SIG-M5 treated with dmso at 0.1 percent for 504 hours (cell line): ENCODE measurements around the gene TMC6.
"Not testable (repeated sequence)": the region's sequence is repeated elsewhere in the genome, so short reads cannot be mapped to it uniquely, and the experiment has no call there.

Experiments
- DNase-seq: peaks from one replicate; lab custom pipeline; 2025; ENCODE audit not compliant: unreplicated experiment; lab: John Stamatoyannopoulos, UW

TMC6 gene

DNA sequence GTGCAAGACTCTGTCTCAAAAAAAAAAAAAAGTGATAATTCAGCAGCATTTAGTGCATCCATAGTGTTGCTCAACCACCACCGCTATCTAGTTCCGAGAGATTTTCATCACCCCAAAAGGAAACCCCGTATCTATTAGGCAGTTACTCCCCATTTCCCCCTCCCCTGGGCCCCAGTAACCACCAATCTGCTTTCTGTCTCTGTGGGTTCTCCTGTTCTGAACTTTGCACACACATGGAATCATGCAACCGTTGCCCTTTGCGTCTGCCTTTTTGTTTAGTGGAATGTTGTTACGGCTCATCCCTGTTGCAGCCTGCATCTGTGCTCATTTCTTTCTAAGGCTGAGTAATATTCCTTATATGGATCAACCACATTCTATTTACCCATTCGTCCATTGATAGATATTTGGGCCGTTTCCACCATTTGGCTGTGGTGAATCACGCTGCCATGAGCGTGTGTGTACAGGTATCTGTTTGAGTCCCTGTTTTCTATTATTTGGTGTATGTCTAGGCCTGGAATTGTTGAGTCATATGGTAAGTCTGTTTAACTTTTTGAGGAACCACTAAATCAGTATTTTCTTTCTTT is 31.1 kb upstream of the TMC6 start:
- peak; percentile 55 for DNase-seq

DNA sequence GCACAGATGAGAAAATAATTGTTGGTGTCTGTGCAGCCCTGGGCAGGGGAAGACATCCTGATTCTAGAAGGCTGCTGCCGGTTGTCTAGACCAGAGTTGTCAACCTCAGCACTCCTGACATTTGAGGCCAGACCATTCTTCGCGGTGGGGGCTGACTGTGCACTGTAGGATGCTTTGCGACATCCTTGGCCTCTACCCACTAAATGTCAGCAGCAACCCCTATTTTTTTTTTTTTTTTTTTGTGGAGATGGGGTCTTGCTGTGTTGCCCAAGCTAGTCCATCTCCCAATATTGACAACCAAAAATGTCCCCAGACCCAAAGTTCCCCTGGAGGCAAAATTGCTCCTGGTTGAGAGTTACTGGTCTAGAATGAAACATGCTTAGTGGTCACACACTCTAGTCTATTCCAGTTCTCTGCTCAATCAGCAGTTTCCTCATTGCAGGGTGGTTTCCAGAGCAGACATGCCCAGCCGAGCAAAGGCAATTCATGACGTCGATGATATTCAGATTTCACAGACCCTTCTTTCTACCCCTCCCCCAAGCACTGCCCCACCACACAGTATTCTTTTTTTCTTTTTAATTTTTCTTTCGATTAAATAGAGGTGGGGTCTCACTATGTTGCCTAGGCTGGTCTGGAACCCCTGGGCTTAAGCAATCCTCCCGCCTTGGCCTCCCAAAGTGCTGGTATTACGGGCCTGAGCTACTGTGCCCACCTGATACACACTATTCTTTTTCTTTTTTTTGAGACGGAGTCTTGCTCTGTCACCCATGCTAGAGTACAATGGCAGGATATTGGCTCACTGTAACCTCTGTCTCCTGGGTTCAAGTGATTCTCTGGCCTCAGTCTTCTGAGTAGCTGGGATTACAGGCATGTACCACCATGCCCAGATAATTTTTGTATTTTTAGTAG is 26.6 kb upstream of the TMC6 start:
- DNase-seq, result peak; percentile 66

DNA sequence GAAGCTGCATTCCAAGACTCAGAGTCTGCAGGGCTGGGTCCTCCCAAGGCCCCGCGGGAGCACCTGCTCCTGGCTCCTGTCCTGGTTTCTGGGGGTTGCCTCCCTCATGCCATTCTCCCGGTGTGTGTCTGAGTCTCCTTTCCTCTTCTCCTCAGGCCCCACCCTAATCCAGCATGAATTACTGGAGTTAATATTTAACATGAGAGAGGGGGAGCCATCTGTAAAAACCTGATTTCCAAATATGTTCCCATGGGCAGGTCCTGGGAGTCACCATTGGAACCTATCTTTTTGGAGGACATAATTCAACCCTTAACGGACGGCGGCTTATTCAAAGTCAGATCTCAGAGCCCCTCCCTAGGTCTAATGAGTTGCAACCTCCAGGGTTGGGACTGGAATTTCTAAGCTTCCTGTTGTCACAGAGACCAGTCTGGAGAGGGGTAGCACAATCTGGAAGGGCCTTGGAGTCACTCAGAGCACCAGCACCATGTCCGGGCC is 23.0 kb upstream of the TMC6 start:
- no peak for DNase-seq

DNA sequence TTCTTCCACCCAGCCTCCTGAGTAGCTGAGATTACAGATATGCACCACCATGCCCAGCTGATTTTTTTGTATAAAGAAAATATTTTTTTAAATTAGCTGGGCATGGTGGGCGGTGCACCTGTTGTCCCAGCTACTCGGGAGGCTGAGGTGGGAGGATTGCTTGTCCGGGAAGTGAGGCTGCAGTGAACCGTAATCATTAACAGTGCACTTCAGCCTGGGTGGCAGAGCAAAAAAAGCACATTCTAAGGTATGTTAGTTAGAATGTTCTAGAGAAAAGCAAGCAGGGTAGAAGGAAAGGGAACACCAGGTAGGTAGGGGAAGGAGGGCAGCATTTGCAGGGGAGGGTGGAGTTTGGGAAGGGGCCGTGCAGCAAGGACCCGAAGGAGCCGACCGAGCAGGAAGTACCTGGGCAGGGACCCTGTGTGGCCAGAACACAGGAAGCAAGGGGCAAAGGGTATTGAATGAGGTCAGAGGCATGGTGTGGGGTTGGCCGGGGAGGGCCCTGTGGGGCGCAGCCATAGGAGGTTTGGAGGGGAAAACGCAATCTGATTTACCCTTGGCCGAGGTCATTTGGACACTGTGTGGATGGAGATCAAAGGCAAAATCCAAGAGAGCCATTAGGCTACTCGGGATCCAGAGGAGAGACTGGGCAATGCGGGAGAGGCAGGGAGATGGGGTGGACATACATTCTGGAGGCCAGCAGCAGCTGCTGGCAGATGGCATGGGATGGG is 19.9 kb upstream of the TMC6 start:
- no peak for DNase-seq

DNA sequence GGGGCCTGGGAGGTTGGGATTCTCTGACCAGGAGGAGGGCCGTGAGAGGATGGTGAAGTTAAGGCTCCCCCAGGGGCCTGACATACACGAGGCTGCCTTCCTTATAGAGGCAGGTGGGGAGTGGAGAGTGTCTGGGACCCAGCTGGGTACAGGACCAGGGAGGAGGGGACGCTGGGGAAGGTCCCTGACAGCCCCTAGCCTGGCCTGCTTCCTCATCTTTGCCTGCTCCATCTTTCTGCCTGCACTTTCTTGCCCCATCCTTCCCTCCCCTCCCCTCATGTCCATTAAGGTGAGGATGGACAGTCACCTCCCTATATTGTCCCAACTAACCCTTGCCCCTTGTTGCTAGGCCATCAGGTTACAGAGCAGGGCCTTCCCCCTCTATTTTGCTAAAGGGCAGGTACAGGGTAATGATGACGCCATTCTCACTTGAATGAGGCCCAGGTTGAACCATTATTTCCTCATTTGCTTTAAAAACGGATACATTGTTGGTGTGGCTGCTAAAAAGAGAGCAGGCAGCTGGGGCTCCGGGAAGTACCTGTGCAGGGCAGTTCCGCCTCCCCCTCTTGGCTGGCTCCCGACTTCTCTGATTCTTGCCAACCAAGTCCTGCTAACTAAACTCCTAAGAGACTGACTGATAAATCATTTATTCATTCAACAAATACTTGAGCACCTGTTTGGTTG is 18.9 kb upstream of the TMC6 start:
- DNase-seq, result no peak

DNA sequence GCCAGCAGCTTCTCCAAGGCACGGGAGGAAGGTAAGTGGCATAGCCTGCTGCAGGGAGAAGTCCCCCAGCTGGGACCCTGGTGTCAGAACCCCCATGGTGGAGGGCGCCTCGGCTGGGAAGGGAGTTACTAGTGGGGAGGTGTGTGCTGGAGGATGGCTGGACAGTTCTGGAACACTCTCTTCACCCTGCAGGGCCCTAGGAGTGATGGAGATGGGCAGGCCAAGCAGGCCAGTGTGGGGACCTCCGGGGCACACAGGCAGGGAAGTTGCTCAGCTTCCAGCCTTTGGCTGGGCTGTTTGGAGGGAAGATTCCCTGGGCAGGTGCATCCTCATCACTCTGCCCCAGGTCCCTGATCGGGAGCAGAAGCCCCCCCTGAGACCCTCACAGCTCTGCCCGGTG is 18.3 kb upstream of the TMC6 start:
- no peak for DNase-seq

DNA sequence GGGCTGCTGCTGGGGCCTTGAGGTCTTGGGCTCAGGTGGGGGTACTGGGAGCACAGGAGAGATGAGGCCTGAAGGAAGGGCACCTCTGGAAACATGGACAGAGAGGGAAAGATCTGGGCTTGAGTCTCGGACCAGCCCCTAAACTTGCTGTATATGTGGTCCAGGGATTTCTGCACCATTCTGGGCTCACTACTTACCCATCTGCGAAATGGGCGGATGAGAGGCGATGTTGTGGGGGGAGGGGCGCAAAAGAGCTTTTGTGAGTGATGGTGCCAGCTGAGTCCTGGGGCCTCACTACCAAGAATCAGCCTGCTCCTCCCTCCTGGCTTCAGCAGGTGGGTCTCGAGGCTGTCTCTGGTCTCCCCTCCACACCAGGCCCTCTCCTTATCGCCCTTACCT is 17.9 kb upstream of the TMC6 start:
- DNase-seq, result no peak

DNA sequence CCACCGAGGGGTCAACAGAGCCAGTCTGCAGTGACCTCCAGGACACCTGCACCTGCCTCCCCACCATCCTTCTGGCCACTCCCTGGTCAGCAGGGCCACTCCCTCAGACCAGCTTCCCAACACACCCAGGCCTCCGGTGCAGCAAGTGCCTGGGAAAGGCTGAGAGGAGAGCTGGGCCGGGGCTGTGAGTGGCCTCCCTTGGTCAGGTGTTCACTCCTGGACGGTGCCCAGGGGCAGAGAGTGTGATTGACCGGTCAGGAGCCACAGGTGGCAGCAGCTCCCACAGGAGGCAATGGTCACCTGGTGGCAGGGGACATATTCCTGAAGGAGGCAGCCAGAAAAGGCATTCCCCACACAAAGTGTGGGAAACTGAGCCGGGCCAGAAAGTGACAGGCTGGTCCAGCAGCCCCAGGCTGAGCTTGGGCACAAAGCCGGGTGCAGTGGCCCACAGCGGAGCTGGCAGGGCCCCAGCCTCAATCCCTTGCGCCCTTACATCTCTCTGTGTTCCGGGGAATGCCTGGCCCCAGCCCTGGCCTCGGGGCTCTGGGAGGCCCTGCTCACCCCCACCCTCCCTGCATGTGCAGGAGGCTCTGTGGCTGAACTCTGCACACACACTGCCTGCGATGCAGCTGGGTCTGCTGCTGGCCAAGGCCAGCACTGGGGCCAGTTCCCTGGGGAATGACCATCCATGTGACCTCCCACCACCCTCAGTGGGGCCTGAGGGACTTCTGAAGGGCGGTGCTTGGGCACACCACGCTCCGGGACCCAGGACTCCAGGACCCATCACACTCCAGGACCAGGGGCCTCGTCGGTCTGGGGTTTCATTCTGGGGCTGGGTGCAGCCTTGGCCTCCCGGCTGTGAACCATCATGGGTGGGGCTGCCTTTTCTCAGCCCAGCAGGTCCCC is 16.4 kb upstream of the TMC6 start:
- no peak for DNase-seq

DNA sequence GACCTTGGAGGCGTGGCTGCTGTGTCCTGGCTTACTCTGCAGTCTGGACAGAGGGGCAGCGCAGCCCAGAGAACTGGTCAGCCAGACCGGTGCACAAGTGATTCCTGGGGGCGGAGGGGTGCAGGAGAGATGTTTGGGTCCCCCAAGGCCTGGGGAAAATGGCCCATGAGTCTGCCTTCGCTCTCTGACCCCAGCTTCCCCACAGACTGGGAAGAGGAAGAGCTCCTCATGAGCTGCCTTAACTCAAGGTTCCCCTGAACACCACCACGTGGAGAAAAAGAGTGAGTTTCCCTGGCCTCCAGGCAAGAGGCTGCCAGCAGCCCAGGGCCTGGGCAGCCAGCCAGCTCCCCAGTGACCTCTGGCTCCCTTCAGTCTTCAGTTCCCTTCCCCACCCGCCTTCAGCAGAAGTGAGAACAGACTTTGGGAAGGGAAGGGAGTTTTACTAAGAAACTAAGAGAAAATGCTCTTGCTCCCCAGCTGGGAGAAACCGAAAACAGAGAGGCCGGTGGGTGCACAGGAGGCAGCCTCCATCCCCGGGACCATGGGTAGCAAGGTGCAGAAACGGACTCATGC is 15.7 kb upstream of the TMC6 start:
- DNase-seq, result peak; percentile 91

DNA sequence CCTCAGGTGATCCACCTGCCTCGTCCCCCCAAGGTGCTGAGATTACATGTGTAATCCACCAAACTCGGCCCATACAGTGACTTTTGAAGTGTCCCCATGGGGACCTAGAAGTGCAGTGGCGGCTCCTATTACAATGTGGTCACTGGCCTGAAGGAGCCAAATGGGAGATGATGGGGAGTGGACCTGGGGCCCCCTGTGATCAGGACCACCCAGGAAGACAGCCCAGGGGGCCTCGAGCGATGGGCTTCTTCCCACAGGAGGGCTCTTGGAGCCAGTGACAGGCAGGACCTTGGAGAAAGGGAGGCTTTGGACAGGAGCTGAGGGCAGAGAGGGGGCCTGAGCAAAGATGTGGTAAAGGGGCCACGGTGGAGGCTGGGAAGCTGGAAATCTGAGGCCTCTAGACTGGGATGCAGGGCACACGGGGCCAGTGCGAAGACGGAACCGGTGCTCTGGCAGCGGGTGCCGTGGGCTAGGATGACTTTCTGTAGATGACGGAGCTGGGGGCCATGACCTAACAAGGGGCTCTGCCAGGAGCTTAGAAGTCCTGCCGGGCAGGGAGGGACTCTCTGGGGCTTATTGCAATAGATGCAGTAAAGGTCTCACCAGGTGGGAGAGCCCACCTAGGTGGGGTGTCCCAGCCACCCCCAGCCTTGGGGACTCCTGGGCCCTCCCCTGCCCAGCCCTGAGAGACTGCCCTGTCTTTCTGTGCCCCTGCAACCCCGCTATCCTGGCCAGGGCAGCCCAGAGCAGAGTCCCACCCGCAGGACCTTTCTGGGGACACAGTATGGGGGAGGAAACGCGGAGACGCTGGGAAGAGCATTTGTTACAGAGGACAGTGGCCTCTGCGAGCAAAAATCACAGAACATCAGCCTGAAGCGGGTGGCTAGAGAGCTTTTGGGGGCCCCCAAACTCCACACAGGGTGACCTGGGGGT is 14.9 kb upstream of the TMC6 start:
- no peak for DNase-seq

DNA sequence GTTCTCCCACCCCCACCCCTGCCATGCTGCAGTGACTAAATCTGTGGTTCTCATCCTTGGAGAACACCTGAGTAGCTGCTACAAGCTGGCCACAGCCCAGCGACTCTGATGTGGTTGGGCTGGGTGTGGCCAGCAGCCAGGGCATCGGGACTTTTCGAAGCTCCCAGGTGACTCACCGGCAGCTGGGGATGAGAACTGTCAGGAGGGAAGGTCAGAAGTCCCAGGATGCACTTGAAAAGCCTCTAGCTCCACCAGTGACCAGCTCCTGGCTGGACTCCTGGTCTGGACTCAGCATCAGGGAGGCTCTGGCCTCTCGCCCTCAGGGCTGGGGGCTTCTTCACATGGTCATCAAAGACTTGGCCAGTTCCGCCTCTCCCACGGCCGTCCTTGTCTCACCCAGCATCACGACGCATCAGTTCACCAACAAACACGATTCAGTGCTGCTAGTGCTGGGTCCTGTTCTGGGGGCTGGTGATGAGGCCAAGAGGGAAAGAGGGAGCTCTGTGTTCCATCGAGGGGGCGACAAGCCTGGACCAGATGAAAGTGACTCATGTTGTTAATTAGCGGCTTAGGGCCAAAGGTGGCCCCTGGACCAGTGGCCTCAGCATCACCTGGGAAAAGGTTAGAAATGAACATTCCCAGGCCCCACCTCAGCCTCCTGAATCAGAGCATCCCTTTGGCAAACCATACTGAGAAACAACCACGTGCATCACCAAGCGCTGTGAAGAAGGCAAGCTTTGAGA is 13.7 kb upstream of the TMC6 start:
- DNase-seq, result no peak

DNA sequence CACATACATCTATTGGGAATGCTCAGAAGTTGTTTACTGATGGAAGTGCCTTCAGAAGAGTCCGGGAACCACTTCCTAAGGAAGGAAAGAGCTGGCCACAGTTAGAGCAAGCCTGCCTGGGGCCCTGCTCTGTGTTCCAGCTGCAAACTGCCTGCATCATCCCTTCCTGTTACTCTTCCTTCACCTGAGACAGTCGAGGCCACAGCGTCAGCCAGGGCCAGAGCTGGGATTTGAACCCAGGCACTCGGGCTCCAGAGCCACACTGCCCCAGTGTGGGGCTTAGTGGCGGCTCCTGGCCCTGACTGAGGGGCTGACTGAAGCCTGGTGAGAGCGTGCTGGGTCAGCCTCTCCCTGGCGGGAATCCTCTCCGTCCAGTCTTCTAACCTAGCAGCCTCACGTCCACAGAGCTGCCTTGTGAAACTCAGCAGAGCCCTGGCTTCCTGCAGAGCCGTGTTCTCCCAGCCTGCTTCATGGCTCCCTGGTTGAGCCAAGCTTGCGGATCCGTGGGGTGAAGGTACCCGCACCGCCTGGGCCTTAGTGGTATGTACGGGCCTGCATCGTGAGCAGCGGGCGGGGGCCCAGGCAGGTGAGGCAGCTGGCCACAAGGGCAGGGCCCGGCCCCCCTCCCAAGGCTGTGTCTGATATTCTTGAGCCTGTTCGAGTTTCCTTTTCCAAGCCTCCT is 13.0 kb upstream of the TMC6 start:
- no peak for DNase-seq

DNA sequence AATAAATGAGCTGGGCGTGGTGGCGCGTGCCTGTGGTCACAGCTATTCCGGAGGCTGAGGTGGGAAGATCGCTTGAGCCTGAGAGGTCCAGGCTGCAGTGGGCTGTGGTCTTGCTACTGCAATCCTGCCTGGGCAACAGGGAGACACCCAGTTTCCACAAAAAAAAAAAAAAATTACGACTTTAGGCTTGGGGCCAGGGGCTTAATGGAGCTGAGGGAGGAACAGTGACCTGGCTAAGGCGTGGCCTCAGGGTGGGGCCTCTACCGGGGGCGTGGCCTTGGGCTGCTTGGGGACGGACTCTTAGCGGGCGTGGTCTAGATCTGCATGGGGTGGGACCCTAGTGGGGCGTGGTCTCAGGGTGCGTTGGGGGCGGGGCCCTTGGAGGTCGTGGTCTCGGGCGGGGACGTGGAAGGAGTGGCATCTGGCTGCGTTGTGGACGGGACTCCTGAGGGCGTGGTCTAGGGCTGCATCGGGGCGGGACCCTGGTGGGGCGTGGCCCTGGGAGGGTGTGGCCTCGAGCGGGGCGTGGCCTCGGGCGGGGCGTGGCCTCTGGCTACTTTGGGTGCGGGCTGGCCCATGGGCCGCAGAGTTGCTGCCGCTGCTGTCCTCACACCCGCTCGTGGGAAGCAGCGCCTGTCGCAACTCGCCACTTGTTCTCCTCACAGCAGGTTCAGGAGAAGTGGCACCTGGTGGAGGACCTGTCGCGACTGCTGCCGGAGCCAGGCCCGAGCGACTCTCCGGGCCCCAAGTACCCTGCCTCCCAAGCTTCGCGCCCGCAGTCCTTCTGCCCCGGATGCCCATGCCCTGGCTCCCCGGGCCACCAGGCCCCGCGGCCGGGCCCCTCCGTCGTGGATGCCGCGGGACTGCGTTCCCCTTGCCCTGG is 11.9 kb upstream of the TMC6 start:
- DNase-seq, result peak; percentile 99

DNA sequence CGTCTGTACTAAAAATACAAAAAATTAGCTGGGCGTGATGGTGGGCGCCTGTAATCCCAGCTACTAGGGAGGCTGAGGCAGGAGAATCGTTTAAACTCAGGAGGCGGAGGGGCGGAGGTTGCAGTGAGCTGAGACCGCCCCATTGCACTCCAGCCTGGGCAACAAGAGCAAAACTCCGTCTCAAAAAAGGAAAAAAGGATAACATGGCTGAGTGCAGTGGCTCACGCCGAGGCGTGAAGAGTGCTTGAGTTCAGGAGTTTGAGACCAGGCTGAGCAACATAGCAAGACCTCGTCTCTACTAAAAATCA is 11.3 kb upstream of the TMC6 start:
- DNase-seq, result not testable (repeated sequence)

DNA sequence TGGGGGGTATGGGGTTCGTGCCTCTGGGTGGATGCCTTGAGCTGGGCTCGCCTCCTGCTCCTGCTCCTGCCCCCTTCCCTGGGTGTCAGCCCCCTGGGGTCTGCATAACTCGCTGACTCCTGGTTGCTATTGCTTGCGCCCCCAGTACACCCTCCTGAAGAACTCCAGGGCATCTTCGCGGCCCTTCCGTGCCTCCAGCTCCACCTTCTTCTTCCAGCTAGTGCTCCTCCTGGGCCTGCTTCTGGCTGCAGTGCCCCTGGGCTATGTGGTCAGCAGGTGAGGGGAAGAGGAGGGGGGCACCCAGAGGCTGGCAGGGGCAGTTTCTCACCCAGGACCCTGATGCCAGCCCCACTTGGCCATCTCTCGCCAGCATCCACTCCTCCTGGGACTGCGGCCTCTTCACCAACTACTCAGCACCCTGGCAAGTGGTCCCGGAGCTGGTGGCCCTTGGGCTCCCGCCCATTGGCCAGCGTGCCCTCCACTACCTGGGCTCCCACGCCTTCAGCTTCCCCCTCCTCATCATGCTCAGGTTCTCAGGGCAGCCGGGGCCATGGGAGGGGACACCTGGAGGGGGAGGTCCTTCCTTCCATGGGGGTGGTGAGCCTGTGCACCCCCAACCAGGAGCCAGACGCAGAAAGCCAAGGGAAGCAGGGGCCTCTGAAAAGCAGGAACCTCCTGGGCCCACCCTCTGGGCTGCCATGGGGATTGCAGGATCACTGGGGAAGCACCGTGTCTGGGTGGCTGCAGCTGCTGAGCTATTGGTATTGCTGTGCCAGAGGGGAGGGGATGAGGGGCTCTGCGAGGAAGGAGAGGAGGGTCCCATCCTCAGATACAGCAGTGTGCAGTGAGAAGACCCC is 9.9 kb upstream of the TMC6 start:
- no peak for DNase-seq
